ENCODE results near the gene ANAPC1. TPM values are rescaled to one million over a fixed set of nuclear protein-coding genes. Genes with fewer than 3 reads are reported as not detected.
A peak's percentile ranks its signal among the peaks of the same experiment; 100 is the strongest.
"Not testable (repeated sequence)": the region's sequence is repeated elsewhere in the genome, so short reads cannot be mapped to it uniquely, and the experiment has no call there.

Gene ANAPC1
- total and polyA plus RNA-seq, 2 donors from 2014 or later, result 5.8 to 33.2 TPM

- TF ChIP-seq, protein P1, sequence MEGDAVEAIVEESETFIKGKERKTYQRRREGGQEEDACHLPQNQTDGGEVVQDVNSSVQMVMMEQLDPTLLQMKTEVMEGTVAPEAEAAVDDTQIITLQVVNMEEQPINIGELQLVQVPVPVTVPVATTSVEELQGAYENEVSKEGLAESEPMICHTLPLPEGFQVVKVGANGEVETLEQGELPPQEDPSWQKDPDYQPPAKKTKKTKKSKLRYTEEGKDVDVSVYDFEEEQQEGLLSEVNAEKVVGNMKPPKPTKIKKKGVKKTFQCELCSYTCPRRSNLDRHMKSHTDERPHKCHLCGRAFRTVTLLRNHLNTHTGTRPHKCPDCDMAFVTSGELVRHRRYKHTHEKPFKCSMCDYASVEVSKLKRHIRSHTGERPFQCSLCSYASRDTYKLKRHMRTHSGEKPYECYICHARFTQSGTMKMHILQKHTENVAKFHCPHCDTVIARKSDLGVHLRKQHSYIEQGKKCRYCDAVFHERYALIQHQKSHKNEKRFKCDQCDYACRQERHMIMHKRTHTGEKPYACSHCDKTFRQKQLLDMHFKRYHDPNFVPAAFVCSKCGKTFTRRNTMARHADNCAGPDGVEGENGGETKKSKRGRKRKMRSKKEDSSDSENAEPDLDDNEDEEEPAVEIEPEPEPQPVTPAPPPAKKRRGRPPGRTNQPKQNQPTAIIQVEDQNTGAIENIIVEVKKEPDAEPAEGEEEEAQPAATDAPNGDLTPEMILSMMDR (IDR thresholded peaks at IDR 0.05; ENCODE audit: borderline replicate concordance, extremely low read depth, insufficient read depth), result no peak
- peaks cover 17 to 66% (median 44%) of the 10 kb centered on the region in 3 donors for H3K4me1 ChIP-seq (ENCODE audit: control insufficient read depth in 2 of 3, insufficient read depth in 2 of 3, low read depth in 1 of 3, low read length in 3 of 3)
- no peaks in the 10 kb centered on the region for H3K36me3 ChIP-seq (ENCODE audit: control insufficient read depth in 2 of 3, insufficient read depth in 3 of 3, low read length in 3 of 3)
- H3K9me3 ChIP-seq (ENCODE audit: control insufficient read depth in 2 of 3, insufficient read depth in 1 of 3, low read length in 3 of 3), result no peaks in the 10 kb centered on the region
- intact Hi-C loops (cut with DNase I), result no loop called here
- FAIRE-seq (peak; percentile 38), DNase-seq (peak in 4 of 5 donors; percentile 32 to 85 (median 68))
- H3K27ac ChIP-seq (ENCODE audit: low read depth in 2 of 2, low read length in 2 of 2), result peak overlapping the region; percentile 20 to 78
- H3K27me3 ChIP-seq (ENCODE audit: control insufficient read depth, insufficient read depth, low read length), result no peaks in the 10 kb centered on the region
- H3K4me3 ChIP-seq (ENCODE audit: low read length in 3 of 3), result peak overlapping the region in 1 of 3 donors; percentile 3
- peak overlapping the region in 1 of 3 donors; percentile 10 for H3K9ac ChIP-seq (ENCODE audit: low read length in 3 of 3)
Measured at GRCh38 chr2:111905990-111906735, 22.2 kb upstream of the ANAPC1 start.

- intact Hi-C loops (cut with DNase I); H3K9me3 ChIP-seq (ENCODE audit: control insufficient read depth in 2 of 3, insufficient read depth in 1 of 3, low read length in 3 of 3); H3K27me3 ChIP-seq (ENCODE audit: control insufficient read depth, insufficient read depth, low read length); H3K4me3 ChIP-seq (ENCODE audit: low read length in 3 of 3); H3K36me3 ChIP-seq (ENCODE audit: control insufficient read depth in 2 of 3, insufficient read depth in 3 of 3, low read length in 3 of 3); FAIRE-seq: not testable (repeated sequence)
- DNase-seq, result peak in 1 of 5 donors; percentile 4
- Histone ChIP-seq H3K9ac (ENCODE audit: low read length in 3 of 3) (peak overlapping the region in 1 of 3 donors; percentile 10), H3K27ac (ENCODE audit: low read depth in 2 of 2, low read length in 2 of 2) (peak overlapping the region; percentile 20 to 78), H3K4me1 (ENCODE audit: control insufficient read depth in 2 of 3, insufficient read depth in 2 of 3, low read depth in 1 of 3, low read length in 3 of 3) (peaks cover 17 to 67% (median 45%) of the 10 kb centered on the region in 3 donors)
Measured at GRCh38 chr2:111905475-111905869, 21.5 kb upstream of the ANAPC1 start.

- peaks cover 17 to 67% (median 45%) of the 10 kb centered on the region in 3 donors for H3K4me1 ChIP-seq (ENCODE audit: control insufficient read depth in 2 of 3, insufficient read depth in 2 of 3, low read depth in 1 of 3, low read length in 3 of 3)
- intact Hi-C loops (cut with DNase I), result no loop called here
- FAIRE-seq (no peak), DNase-seq (peak in 1 of 5 donors; percentile 61)
- TF ChIP-seq, protein P1 (IDR thresholded peaks at IDR 0.05; ENCODE audit: borderline replicate concordance, extremely low read depth, insufficient read depth), result no peak
- H3K9ac ChIP-seq (ENCODE audit: low read length in 3 of 3), result no peak overlapping the region
- no peaks in the 10 kb centered on the region for H3K27me3 ChIP-seq (ENCODE audit: control insufficient read depth, insufficient read depth, low read length)
- H3K9me3 ChIP-seq (ENCODE audit: control insufficient read depth in 2 of 3, insufficient read depth in 1 of 3, low read length in 3 of 3), result no peaks in the 10 kb centered on the region
- peak overlapping the region; percentile 29 to 73 for H3K27ac ChIP-seq (ENCODE audit: low read depth in 2 of 2, low read length in 2 of 2)
- H3K4me3 ChIP-seq (ENCODE audit: low read length in 3 of 3), result no peak overlapping the region
- H3K36me3 ChIP-seq (ENCODE audit: control insufficient read depth in 2 of 3, insufficient read depth in 3 of 3, low read length in 3 of 3), result no peaks in the 10 kb centered on the region
Measured at GRCh38 chr2:111904726-111905474, 20.9 kb upstream of the ANAPC1 start.

DNA sequence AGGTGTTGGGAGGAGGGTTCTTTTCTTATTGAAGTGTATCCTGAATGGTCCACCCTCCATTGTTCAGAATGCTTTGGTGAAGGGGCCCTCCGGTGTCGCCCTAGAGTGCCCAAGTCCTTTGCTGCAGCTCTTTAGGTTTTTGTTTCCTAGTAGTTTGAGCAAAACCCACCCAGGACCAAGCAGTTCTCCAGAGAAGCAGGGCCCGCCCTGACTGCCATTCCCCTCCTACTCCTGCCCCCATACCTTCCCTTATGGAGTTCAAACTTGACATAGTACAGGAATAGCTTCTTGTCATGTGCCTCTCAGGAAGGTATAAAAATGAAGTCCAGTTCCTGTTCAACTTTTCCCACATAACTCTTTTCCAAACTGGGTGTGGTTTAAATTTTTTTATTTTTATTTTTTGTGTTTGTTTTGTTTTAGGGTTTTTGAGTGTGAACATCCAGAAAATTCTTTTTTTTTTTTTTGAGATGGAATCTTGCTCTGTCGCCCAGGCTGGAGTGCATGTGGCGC, 20.0 kb upstream of the ANAPC1 start:
- H3K27ac ChIP-seq (ENCODE audit: low read depth in 2 of 2, low read length in 2 of 2), result peak overlapping the region; percentile 18 to 79
- no peak for FAIRE-seq

More for the DNA sequence above, 20.0 kb upstream of the ANAPC1 start:
- H3K4me3 ChIP-seq (ENCODE audit: low read length in 3 of 3), result no peak overlapping the region
- intact Hi-C loops (cut with DNase I), result no loop called here
- DNase-seq, result no peak
- no peaks in the 10 kb centered on the region for H3K36me3 ChIP-seq (ENCODE audit: control insufficient read depth in 2 of 3, insufficient read depth in 3 of 3, low read length in 3 of 3)
- no peaks in the 10 kb centered on the region for H3K9me3 ChIP-seq (ENCODE audit: control insufficient read depth in 2 of 3, insufficient read depth in 1 of 3, low read length in 3 of 3)
- H3K4me1 ChIP-seq (ENCODE audit: control insufficient read depth in 2 of 3, insufficient read depth in 2 of 3, low read depth in 1 of 3, low read length in 3 of 3), result peaks cover 17 to 58% (median 45%) of the 10 kb centered on the region in 3 donors
- no peaks in the 10 kb centered on the region for H3K27me3 ChIP-seq (ENCODE audit: control insufficient read depth, insufficient read depth, low read length)
- TF ChIP-seq, protein P1 (IDR thresholded peaks at IDR 0.05; ENCODE audit: borderline replicate concordance, extremely low read depth, insufficient read depth), result no peak
- no peak overlapping the region for H3K9ac ChIP-seq (ENCODE audit: low read length in 3 of 3)

All from kidney (tissue), 14 donors.